WTC11 (cell line): Measurements from ENCODE around the gene FILIP1L. TPM values are rescaled to one million over a fixed set of nuclear protein-coding genes. Genes with fewer than 3 reads are reported as not detected.
A peak's percentile ranks its signal among the peaks of the same experiment; 100 is the strongest.

Experiments
- ATAC-seq: fragments of 200-7000 bp; cut with Tn5 transposase; 2 replicates; pipeline ENCODE4 v1.10.0; 2021; ENCODE audit warnings: mild to moderate bottlenecking, moderate library complexity
- CTCF ChIA-PET: fragments of 300-600 bp; sonication (Branson Sonifier 250); formaldehyde crosslinking; loops from one replicate; lab custom pipeline; 2021; ENCODE audit warnings: antibody characterized with exemption; lab: Charles Lee
- POLR2A ChIA-PET: fragments of 350-600 bp; sonication (Branson Sonifier 250); formaldehyde crosslinking; loops from one replicate; lab custom pipeline; 2021; ENCODE audit warnings: antibody characterized with exemption; lab: Charles Lee
- DNase-seq: peaks from one replicate; pipeline ENCODE4 v3.0.0; 2021; ENCODE audit warnings: low spot score
- H3K27ac Mint-ChIP-seq: 2 replicates; pipeline ENCODE4 v1.8.0; 2021; ENCODE audit warnings: mixed read lengths
- H3K27me3 Mint-ChIP-seq: 2 replicates; pipeline ENCODE4 v1.8.0; 2021; ENCODE audit warnings: low read depth, mild to moderate bottlenecking, moderate library complexity, mixed read lengths
- H3K36me3 Mint-ChIP-seq: 2 replicates; pipeline ENCODE4 v1.8.0; 2021; ENCODE audit warnings: mixed read lengths
- H3K4me1 Mint-ChIP-seq: 2 replicates; pipeline ENCODE4 v1.8.0; 2022; ENCODE audit warnings: mixed read lengths
- H3K4me3 Mint-ChIP-seq: 2 replicates; pipeline ENCODE4 v1.8.0; 2021; ENCODE audit warnings: mild to moderate bottlenecking, moderate library complexity, mixed read lengths
- H3K9me3 Mint-ChIP-seq: 2 replicates; pipeline ENCODE4 v1.8.0; 2021; ENCODE audit warnings: mixed read lengths
- AFF4 ChIP-seq: sonication (generic); formaldehyde crosslinking; IDR thresholded peaks from 2 replicates; pipeline ENCODE4 v1.8.1; 2023; ENCODE audit warnings: mild to moderate bottlenecking, missing genetic modification reagents, borderline replicate concordance
- ATF2 ChIP-seq: sonication (generic); formaldehyde crosslinking; IDR thresholded peaks from 2 replicates; pipeline ENCODE4 v1.8.1; 2022; ENCODE audit warnings: low read depth, missing genetic modification reagents, borderline replicate concordance
- CTCF ChIP-seq: fragments of 200-600 bp; IDR thresholded peaks from 2 replicates; pipeline ENCODE4 v1.8.0; 2022; ENCODE audit warnings: antibody characterized with exemption
- ETV6 ChIP-seq: sonication (generic); formaldehyde crosslinking; IDR thresholded peaks from 2 replicates; pipeline ENCODE4 v1.8.1; 2022; ENCODE audit warnings: mild to moderate bottlenecking, missing genetic modification reagents
- FOXJ3 ChIP-seq: sonication (generic); formaldehyde crosslinking; IDR thresholded peaks from 2 replicates; pipeline ENCODE4 v1.9.0; 2021; ENCODE audit warnings: missing genetic modification reagents, mild to moderate bottlenecking, borderline replicate concordance
- FOXP1 ChIP-seq: sonication (generic); formaldehyde crosslinking; IDR thresholded peaks from 2 replicates; pipeline ENCODE4 v1.8.0; 2022; ENCODE audit warnings: missing genetic modification reagents, mild to moderate bottlenecking, moderate library complexity, borderline replicate concordance
- JAZF1 ChIP-seq: fragments of 250-450 bp; sonication (Bioruptor Pico); IDR thresholded peaks from 2 replicates; pipeline ENCODE4 v1.9.0; 2021; ENCODE audit warnings: moderate library complexity, mild to moderate bottlenecking, inconsistent platforms
- NR2C2 ChIP-seq: sonication (generic); formaldehyde crosslinking; IDR thresholded peaks from 2 replicates; pipeline ENCODE4 v1.8.0; 2022; ENCODE audit warnings: mild to moderate bottlenecking, missing genetic modification reagents
- OVOL2 ChIP-seq: fragments of 250-450 bp; sonication (Bioruptor Pico); IDR thresholded peaks from 2 replicates; pipeline ENCODE4 v1.9.0; 2021; ENCODE audit warnings: mild to moderate bottlenecking, borderline replicate concordance
- USF1 ChIP-seq: sonication (generic); formaldehyde crosslinking; IDR thresholded peaks from 2 replicates; pipeline ENCODE4 v1.8.0; 2022; ENCODE audit warnings: mild to moderate bottlenecking, missing genetic modification reagents
- USF2 ChIP-seq: sonication (generic); formaldehyde crosslinking; IDR thresholded peaks from 2 replicates; pipeline ENCODE4 v1.8.1; 2023; ENCODE audit warnings: mild to moderate bottlenecking, missing genetic modification reagents, moderate library complexity
- ZMAT4 ChIP-seq: fragments of 250-450 bp; sonication (Bioruptor Pico); IDR thresholded peaks from 2 replicates; pipeline ENCODE4 v1.9.0; 2021; ENCODE audit warnings: mild to moderate bottlenecking
- ZNF138 ChIP-seq: sonication (generic); formaldehyde crosslinking; conservative IDR thresholded peaks from 2 replicates; pipeline ENCODE4 v1.8.1; 2022; ENCODE audit warnings: mild to moderate bottlenecking, moderate library complexity, missing genetic modification reagents
- ZNF396 ChIP-seq: fragments of 250-450 bp; sonication (Bioruptor Pico); IDR thresholded peaks from 2 replicates; pipeline ENCODE4 v1.8.0; 2021; ENCODE audit warnings: mild to moderate bottlenecking, moderate library complexity, borderline replicate concordance
- ZNF425 ChIP-seq: fragments of 250-450 bp; sonication (Bioruptor Pico); conservative IDR thresholded peaks from 2 replicates; pipeline ENCODE4 v1.9.0; 2021; ENCODE audit warnings: mild to moderate bottlenecking
- total RNA-seq: library from RNA; stranded (reverse); gene quantifications from 3 replicates; pipeline ENCODE4 v1.2.3, GENCODE V29; 2021

FILIP1L gene
- total RNA-seq, 1 experiment from 2014 or later: 0.17 TPM

GRCh38 chr3:100068826-100069225, 45.5 kb downstream of the FILIP1L start:
- peaks cover 36% of the 10 kb centered on the region for H3K4me1 Mint-ChIP-seq
- TF ChIP-seq USF2 (CRISPR knock-in tag): peak; percentile 61; the same call in 1 of the 2 replicates
- no peak for TF ChIP-seq ZNF425 (CRISPR knock-in tag)
- no peak for TF ChIP-seq FOXJ3 (CRISPR knock-in tag)
- no peak for TF ChIP-seq ZNF396 (CRISPR knock-in tag)
- TF ChIP-seq CTCF: peak; percentile 44; the same call in 1 of the 2 replicates
- no peak for TF ChIP-seq FOXP1 (CRISPR knock-in tag)
- TF ChIP-seq JAZF1: no peak
- no peak for TF ChIP-seq ATF2
- TF ChIP-seq OVOL2 (CRISPR knock-in tag): no peak
- TF ChIP-seq AFF4 (CRISPR knock-in tag): no peak
- TF ChIP-seq ZNF138 (CRISPR knock-in tag): no peak
- no peak for TF ChIP-seq ZMAT4
- peak; percentile 44; the same call in 1 of the 2 replicates for TF ChIP-seq USF1 (CRISPR knock-in tag)
- no peak for TF ChIP-seq NR2C2
- no peak for TF ChIP-seq ETV6 (CRISPR knock-in tag)
- H3K9me3 Mint-ChIP-seq: no peaks in the 10 kb centered on the region
- ATAC-seq (peak; percentile 86), DNase-seq (peak; percentile 86)
- no peaks in the 10 kb centered on the region for H3K27me3 Mint-ChIP-seq
- ChIA-PET CTCF (interaction anchor here (0.6 to 2.0 kb wide), 28 partner anchors 8 to 1325 kb away, joined by 3 to 69 read pairs (median 4); partner anchors contain the start of gene TBC1D23), POLR2A (interaction anchor here (1.0 to 1.1 kb wide), 2 partner anchors 185 to 192 kb away, joined by 5 read pairs; partner anchors contain the start of gene TBC1D23)
- no peak overlapping the region for H3K4me3 Mint-ChIP-seq
- H3K36me3 Mint-ChIP-seq: no peaks in the 10 kb centered on the region
- no peak overlapping the region for H3K27ac Mint-ChIP-seq
